ENCODE data around the gene SIGLEC10. TPM values are rescaled to one million over a fixed set of nuclear protein-coding genes. Genes with fewer than 3 reads are reported as not detected.
A peak's percentile ranks its signal among the peaks of the same experiment; 100 is the strongest.
"Not testable (repeated sequence)": the region's sequence is repeated elsewhere in the genome, so short reads cannot be mapped to it uniquely, and the experiment has no call there.

The SIGLEC10 gene
- total RNA-seq, 4 donors from 2014 or later: 0.87 to 1.3 (median 0.98) TPM; not detected in 1

- ATAC-seq (no peak), DNase-seq (no peak)
- Histone ChIP-seq H3K27ac (no peak overlapping the region), H3K9me3 (no peaks in the 10 kb centered on the region), H3K4me1 (no peaks in the 10 kb centered on the region), H3K27me3 (no peaks in the 10 kb centered on the region), H3K36me3 (no peaks in the 10 kb centered on the region), H3K4me3 (no peak overlapping the region)
- intact Hi-C loops (cut with DNase I; ENCODE audit: low total_unique reads): no loop called here
- in situ Hi-C loops (cut with MboI; ENCODE audit: low sequenced_read_pairs in 4 of 4): no loop called here
- no peak for TF ChIP-seq POLR2A (IDR thresholded peaks at IDR 0.05)
- TF ChIP-seq, protein P1, sequence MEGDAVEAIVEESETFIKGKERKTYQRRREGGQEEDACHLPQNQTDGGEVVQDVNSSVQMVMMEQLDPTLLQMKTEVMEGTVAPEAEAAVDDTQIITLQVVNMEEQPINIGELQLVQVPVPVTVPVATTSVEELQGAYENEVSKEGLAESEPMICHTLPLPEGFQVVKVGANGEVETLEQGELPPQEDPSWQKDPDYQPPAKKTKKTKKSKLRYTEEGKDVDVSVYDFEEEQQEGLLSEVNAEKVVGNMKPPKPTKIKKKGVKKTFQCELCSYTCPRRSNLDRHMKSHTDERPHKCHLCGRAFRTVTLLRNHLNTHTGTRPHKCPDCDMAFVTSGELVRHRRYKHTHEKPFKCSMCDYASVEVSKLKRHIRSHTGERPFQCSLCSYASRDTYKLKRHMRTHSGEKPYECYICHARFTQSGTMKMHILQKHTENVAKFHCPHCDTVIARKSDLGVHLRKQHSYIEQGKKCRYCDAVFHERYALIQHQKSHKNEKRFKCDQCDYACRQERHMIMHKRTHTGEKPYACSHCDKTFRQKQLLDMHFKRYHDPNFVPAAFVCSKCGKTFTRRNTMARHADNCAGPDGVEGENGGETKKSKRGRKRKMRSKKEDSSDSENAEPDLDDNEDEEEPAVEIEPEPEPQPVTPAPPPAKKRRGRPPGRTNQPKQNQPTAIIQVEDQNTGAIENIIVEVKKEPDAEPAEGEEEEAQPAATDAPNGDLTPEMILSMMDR (IDR thresholded peaks at IDR 0.05 in 4 of 5, conservative IDR thresholded peaks at IDR 0.05 in 1 of 5): no peak
Measured at GRCh38 chr19:51430221-51430620, 12.8 kb upstream of the SIGLEC10 start.

GRCh38 chr19:51427201-51427600 lies 9.8 kb upstream of the SIGLEC10 start:
- TF ChIP-seq POLR2A (IDR thresholded peaks at IDR 0.05): no peak
- TF ChIP-seq, protein P1 (IDR thresholded peaks at IDR 0.05 in 4 of 5, conservative IDR thresholded peaks at IDR 0.05 in 1 of 5): no peak
- H3K9me3 ChIP-seq: no peaks in the 10 kb centered on the region
- no peak overlapping the region for H3K27ac ChIP-seq
- intact Hi-C loops (cut with DNase I; ENCODE audit: low total_unique reads) (no loop called here), in situ Hi-C loops (cut with MboI; ENCODE audit: low sequenced_read_pairs in 4 of 4) (no loop called here)
- H3K4me1 ChIP-seq: no peaks in the 10 kb centered on the region
- no peaks in the 10 kb centered on the region for H3K36me3 ChIP-seq
- no peak for ATAC-seq
- DNase-seq: peak in 1 of 2 donors; percentile 23
- H3K27me3 ChIP-seq: no peaks in the 10 kb centered on the region
- H3K4me3 ChIP-seq: no peak overlapping the region

DNA sequence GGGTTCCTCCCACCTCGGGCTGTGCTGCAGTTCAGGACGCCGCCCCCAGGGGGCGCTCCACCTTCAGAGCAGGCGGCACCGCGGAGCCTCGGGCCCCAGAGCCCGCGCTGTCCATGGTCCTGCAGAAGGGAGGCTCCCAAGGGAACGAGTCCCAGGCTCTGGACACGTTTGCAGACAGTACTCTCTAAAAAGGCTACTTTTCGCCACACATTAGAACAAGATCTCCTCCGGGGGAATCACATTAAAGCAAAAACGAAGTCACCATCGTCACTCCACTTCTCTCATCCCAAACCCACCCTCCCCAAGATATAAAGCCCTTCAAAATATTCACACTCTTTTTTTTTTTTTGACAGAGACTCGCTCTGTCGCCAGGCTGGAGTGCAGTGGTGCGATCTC lies 4.6 kb upstream of the SIGLEC10 start:
- intact Hi-C loops (cut with DNase I; ENCODE audit: low total_unique reads) (no loop called here), in situ Hi-C loops (cut with MboI; ENCODE audit: low sequenced_read_pairs in 4 of 4) (no loop called here)
- Histone ChIP-seq H3K27ac (no peak overlapping the region), H3K4me1 (no peaks in the 10 kb centered on the region), H3K9me3 (no peaks in the 10 kb centered on the region), H3K27me3 (peaks cover 0 to 12% (median 10%) of the 10 kb centered on the region in 3 donors), H3K4me3 (no peak overlapping the region), H3K36me3 (no peaks in the 10 kb centered on the region)
- DNase-seq: peak in 1 of 2 donors; percentile 17
- no peak for ATAC-seq
- TF ChIP-seq POLR2A (IDR thresholded peaks at IDR 0.05): no peak
- TF ChIP-seq, protein P1 (IDR thresholded peaks at IDR 0.05 in 4 of 5, conservative IDR thresholded peaks at IDR 0.05 in 1 of 5): peak; percentile 44 to 61 (median 50)

DNA sequence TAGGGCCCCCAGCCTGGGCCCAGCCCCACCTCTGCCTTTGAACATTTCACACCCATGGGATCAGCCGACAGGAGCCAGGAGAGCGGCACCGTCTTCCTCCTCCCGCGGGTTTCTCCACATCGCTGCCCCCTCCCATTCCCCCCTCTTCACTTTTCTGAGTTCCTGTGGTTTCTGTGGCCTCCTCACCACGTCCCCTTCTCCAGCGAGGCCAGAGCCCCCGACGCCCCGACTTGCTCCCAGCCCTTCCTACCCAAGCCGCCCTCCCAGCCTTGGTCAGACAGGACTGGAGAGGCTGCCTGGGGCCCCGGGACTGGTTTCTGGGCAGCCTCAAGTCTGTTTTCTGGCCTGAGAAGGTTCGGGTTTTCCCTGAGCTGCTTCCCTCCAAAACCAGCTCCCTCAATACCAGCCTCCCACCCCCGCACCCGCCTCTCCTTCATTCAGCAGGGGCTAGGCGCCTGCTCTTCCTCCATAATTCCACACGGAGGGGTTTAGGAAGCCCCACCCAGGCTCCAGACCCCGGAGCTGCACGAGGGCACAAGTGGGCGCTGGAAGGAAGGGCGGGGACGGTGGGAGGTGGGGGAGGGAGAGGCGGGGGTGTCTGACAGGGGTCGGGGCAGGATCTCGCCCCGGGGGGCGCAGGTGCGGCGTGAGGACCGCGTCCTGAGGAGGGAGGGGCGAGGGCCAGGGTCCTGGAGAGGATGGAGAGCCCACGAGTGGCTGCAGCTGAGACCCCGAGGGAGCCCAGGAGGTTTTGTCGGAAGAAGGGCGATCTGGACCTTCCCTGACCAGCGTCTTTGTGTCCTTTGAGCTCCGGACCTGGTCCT lies 4.0 kb upstream of the SIGLEC10 start:
- Histone ChIP-seq H3K27me3 (peaks cover 0 to 12% (median 10%) of the 10 kb centered on the region in 3 donors), H3K9me3 (no peaks in the 10 kb centered on the region), H3K36me3 (no peaks in the 10 kb centered on the region), H3K4me3 (no peak overlapping the region), H3K4me1 (no peaks in the 10 kb centered on the region), H3K27ac (no peak overlapping the region)
- no peak for ATAC-seq
- no peak for TF ChIP-seq POLR2A (IDR thresholded peaks at IDR 0.05)
- TF ChIP-seq, protein P1 (IDR thresholded peaks at IDR 0.05 in 4 of 5, conservative IDR thresholded peaks at IDR 0.05 in 1 of 5): no peak
- in situ Hi-C loops (cut with MboI; ENCODE audit: low sequenced_read_pairs in 4 of 4): no loop called here
- intact Hi-C loops (cut with DNase I; ENCODE audit: low total_unique reads): no loop called here
- no peak for DNase-seq

- H3K36me3 ChIP-seq; ATAC-seq; H3K9me3 ChIP-seq; H3K27ac ChIP-seq; in situ Hi-C loops (cut with MboI; ENCODE audit: low sequenced_read_pairs in 4 of 4); intact Hi-C loops (cut with DNase I; ENCODE audit: low total_unique reads); DNase-seq; H3K4me1 ChIP-seq; H3K4me3 ChIP-seq: not testable (repeated sequence)
- H3K27me3 ChIP-seq: peaks cover 0 to 12% (median 10%) of the 10 kb centered on the region in 3 donors
Measured at GRCh38 chr19:51420511-51420910, 3.1 kb upstream of the SIGLEC10 start.

Data from gastrocnemius medialis (tissue), 4 donors.